ENCODE measurements around the gene CAMK1. TPM values are rescaled to one million over a fixed set of nuclear protein-coding genes. Genes with fewer than 3 reads are reported as not detected.
A peak's percentile ranks its signal among the peaks of the same experiment; 100 is the strongest.

The CAMK1 gene
- total RNA-seq, 1 donor from 2014 or later: 7.2 TPM

- no peak for DNase-seq (ENCODE audit: low read depth)
Observed at GRCh38 chr3:9743548-9743947, 26.2 kb downstream of the CAMK1 start.

GRCh38 chr3:9742560-9742959 lies 27.2 kb downstream of the CAMK1 start:
- no peak for DNase-seq (ENCODE audit: low read depth)

GRCh38 chr3:9739181-9739580 lies 30.6 kb downstream of the CAMK1 start:
- no peak for DNase-seq (ENCODE audit: low read depth)

GRCh38 chr3:9736831-9737230 lies 32.9 kb downstream of the CAMK1 start:
- no peak for DNase-seq (ENCODE audit: low read depth)

- peak; percentile 54 for DNase-seq (ENCODE audit: low read depth)
Observed at GRCh38 chr3:9732740-9733115, 37.0 kb downstream of the CAMK1 start.

- peak; percentile 7 for DNase-seq (ENCODE audit: low read depth)
Observed at GRCh38 chr3:9732080-9732739, 37.5 kb downstream of the CAMK1 start.

- peak; percentile 99 for DNase-seq (ENCODE audit: low read depth)
Observed at GRCh38 chr3:9731206-9732079, 38.3 kb downstream of the CAMK1 start, which contains the start of gene BRPF1. Gene BRPF1, plus strand, starts transcription at chr3:9731735. Its CDS starts 2,406 bp downstream, at chr3:9734141.

GRCh38 chr3:9730657-9731205 lies 39.0 kb downstream of the CAMK1 start:
- DNase-seq (ENCODE audit: low read depth): no peak

- no peak for DNase-seq (ENCODE audit: low read depth)
Observed at GRCh38 chr3:9729419-9729818, 40.3 kb downstream of the CAMK1 start.

- DNase-seq (ENCODE audit: low read depth): no peak
Observed at GRCh38 chr3:9727743-9728142, 42.0 kb downstream of the CAMK1 start.

GRCh38 chr3:9727041-9727595 lies 42.6 kb downstream of the CAMK1 start:
- DNase-seq (ENCODE audit: low read depth): no peak

- DNase-seq (ENCODE audit: low read depth): no peak
Observed at GRCh38 chr3:9725775-9726515, 43.8 kb downstream of the CAMK1 start.

- no peak for DNase-seq (ENCODE audit: low read depth)
Observed at GRCh38 chr3:9721700-9722060, 48.1 kb downstream of the CAMK1 start.

GRCh38 chr3:9721015-9721699 lies 48.6 kb downstream of the CAMK1 start:
- peak; percentile 56 for DNase-seq (ENCODE audit: low read depth)

- DNase-seq (ENCODE audit: low read depth): no peak
Observed at GRCh38 chr3:9718118-9718517, 51.6 kb downstream of the CAMK1 start.

GRCh38 chr3:9717563-9717962 lies 52.2 kb downstream of the CAMK1 start:
- no peak for DNase-seq (ENCODE audit: low read depth)

GRCh38 chr3:9716801-9717555 lies 52.8 kb downstream of the CAMK1 start:
- DNase-seq (ENCODE audit: low read depth): no peak

- peak; percentile 87 for DNase-seq (ENCODE audit: low read depth)
Observed at GRCh38 chr3:9715764-9716437, 53.8 kb downstream of the CAMK1 start.

- no peak for DNase-seq (ENCODE audit: low read depth)
Observed at GRCh38 chr3:9715136-9715535, 54.6 kb downstream of the CAMK1 start.

Data from myocyte (in vitro differentiated cells).